Fibroblast of skin of abdomen (primary cell): ENCODE measurements around the gene DOCK4.

Experiments used
- DNase-seq: peaks from one replicate; pipeline ENCODE4 v3.0.0-alpha.2; 2013

Gene DOCK4

DNA sequence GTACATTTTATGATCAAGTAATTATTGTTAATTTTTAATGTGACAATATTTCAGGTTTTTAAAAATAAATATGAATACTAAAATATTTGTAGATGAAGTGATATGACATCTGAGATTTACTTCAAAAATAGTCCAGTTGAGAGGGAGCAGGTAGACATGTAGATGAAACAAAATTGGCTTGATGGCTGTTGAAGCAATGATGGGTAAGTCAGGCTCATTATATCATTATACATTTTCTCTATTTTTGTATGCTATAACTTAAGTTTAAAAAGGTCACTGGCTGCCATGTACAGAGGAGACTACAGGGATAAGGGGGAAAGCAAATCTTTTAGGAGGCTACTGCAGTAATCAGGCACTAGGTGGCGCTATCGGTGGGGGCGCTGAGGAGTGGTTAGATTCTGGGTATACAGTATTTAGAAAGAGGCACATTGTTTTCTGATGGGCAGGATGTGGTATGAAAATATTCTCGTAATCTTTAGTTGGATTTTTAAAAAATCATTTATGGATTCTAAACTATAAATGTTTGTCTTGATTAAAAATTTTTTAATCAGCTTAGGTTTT, 454.1 kb downstream of the DOCK4 start:
- DNase-seq: peak; percentile 50

DNA sequence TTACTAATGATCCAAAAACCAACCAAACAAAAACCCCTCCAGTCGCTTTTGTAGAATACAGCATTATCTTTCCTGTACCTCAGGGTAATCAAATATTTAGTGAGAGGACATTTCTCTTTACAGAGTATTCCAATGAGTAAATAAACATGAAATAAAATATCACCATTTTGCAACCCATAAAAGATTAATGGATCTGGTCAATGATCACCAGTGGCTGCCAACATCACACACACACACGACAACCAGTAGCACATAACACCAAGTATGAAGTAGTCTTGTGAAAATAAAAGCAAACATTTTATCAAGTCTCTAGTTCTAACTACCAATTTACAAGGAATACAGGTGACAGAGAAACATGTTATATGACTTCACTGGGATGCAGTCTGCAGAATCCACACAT, 455.3 kb downstream of the DOCK4 start:
- DNase-seq: no peak

DNA sequence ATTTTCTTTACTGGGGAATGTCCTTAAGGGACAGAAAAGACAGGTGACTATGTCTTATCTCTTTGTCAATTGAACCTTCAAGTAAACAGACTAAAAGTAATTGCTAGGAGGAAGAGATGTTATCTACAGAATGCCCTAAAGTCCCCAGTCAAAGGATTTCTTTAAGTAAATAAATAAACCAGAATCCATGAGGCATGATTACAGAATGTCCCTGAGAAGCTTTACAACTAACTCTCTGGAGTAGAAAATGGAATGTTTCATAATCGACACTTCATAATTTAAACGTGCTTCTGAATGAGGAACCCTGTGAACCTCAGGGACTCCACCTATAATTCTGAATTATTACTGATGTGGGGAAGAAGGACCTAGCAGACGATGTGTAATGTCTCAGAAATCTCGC, 456.0 kb downstream of the DOCK4 start:
- DNase-seq: no peak

DNA sequence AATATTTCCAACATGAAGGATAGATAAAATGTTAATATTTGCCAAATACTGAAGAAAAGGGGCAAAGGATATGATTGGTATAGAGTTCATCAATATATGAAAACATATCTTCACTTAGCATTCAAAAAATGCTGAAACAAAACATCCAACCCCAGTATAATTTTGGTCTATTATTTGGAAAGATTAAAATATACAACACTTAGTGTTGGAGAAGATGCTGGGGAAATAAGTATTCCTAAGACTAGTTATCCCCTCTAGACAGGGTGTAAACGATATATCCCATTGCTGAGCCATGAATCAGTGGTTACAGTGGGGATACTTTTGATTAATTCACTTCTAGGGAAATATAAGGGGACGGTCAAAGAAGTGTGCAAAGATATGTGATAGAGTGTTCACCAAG, 456.6 kb downstream of the DOCK4 start:
- no peak for DNase-seq

DNA sequence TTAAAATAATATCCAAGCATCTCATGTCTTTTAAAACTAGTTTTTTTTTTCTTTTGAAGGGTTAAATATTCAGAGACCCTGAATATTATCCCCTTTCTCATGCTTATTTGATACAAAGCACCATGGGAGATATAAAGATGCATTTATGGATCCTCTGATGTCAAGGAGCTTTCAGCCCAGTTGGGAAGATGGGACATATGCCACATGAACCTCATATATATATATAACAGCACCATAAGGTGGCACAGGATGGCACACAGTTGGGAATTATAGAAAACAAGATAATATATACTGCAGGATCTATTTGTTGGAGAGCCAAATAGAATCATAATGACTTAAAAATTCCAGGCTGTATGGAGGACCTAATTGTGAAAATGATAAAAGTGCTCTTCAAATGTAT, 458.5 kb downstream of the DOCK4 start:
- no peak for DNase-seq

DNA sequence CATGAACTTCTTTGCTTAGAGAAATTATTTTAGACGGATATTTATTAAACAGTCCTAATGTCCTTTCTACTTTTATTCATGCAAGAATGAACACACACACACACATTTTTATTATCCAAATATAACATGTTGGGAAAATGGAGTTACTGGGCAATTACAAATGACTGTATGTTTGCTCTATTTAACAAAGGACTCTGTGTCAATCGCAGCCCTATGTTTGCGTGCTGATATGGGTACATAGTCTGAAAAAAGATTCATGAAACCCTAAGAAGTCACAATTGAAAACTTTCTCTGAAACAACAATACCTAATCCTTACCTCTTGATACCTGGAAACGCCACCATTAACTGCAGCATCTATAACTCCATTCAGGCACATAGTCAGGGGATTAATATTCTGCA, 459.2 kb downstream of the DOCK4 start:
- no peak for DNase-seq

DNA sequence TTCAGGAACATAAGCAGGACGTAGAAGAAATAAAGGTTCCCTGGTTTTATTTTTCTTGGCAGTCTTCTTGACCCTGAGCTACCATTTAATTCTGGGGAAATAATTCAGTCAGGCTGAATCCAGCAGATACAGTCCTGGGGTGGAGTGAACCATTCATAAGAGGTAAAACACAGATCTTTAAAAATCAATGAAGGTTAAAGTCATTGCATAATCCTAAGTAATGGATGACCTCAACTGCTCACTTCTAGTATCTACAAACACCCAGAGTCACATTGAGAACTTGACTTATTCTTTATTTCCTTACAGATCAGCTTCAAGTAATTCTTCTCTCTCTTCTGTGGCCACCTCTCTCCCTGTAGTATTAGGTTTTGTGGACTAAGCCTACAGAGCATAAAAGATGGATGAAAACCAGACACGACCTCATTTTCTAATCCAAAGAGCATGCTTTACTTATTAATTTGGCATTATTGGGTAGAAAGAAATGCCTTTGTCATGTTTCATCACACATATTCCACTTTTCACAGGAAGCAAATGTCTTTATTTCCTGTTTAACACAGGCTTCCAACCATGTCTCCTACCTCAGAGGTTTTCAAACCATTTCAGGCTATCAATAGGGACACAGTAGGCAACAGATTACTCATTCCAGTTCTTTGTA, 461.6 kb downstream of the DOCK4 start:
- DNase-seq: peak; percentile 94

DNA sequence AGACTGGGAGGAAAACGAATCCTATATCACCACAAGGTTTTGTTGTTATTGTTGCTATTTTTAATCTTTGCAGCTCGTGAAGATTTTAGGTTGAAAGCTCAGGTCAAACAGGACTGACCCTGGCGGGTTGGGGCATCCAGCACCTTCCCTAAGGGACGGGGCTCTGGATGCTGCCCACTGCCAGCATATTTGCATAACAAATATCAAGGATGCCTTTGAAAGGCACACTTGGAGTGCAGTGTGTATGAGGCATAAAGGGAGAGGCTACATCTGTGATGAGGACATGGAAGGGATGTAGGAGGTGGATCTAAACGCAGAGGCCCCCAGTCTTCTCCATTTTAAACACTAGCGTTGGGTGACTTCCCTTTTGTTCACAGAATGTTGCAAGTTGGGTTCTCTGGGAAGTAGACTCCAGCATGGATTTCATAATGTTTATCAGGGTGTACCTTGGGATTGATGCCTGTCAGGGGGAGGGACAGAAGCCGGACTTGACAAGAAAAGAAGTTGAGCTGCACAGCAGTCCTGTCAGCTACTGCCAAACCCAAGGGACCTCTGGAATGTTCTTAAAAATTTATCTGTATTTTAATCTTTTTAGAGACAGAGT, 462.9 kb downstream of the DOCK4 start:
- DNase-seq: no peak

DNA sequence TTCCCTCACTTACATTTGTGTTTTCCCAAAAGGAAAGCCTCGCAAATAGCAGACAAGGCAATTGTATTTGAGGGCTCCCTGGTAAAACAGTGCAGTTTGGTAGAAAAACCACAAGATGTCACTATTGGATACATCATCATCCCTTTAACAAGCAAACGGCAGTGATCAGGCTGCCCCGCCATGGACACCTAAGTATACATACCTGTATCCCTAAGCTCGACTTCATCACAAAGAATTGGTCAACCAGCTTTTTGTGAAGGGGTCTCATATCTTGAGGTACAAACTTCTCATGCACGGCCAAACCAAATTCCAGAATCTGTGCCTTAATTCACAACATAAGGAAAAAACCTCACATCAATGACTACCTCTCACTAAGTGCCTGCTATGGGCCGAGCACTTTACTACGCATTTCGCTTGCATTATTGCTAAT, 464.4 kb downstream of the DOCK4 start:
- peak; percentile 64 for DNase-seq

DNA sequence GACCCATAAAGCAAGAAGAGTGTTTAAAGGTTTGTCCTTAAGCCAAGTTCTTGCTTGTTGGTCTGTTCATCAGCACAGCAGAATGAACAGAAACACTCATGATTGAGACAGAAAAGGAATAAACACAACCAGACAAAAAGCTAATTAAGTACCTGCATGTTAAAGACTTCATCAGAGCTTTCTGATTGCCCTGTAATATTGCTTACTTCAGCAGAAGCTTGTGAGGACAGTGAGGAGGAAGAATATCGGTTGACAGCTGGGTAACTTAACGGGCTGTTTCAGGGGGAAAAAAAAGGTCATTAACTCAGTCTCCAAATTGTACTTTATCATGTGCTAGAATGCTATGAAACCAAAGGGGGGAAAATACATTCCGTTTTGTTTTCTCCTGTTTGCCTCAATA, 465.3 kb downstream of the DOCK4 start:
- no peak for DNase-seq

DNA sequence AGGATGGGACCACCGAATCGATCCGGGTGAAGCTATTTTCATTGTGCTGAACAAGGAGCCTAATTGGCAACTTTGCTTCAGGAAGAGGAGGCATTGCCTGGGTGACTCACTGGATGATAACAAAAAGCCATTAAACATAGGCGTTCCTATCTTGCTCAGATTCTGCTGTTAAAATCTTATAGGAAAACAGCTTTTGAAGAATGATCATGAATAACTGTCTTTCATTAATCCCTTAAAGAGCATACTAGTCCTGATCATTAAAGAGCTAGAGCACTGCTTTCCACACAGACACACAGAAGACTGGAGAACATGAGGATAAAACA, 469.7 kb downstream of the DOCK4 start:
- no peak for DNase-seq

DNA sequence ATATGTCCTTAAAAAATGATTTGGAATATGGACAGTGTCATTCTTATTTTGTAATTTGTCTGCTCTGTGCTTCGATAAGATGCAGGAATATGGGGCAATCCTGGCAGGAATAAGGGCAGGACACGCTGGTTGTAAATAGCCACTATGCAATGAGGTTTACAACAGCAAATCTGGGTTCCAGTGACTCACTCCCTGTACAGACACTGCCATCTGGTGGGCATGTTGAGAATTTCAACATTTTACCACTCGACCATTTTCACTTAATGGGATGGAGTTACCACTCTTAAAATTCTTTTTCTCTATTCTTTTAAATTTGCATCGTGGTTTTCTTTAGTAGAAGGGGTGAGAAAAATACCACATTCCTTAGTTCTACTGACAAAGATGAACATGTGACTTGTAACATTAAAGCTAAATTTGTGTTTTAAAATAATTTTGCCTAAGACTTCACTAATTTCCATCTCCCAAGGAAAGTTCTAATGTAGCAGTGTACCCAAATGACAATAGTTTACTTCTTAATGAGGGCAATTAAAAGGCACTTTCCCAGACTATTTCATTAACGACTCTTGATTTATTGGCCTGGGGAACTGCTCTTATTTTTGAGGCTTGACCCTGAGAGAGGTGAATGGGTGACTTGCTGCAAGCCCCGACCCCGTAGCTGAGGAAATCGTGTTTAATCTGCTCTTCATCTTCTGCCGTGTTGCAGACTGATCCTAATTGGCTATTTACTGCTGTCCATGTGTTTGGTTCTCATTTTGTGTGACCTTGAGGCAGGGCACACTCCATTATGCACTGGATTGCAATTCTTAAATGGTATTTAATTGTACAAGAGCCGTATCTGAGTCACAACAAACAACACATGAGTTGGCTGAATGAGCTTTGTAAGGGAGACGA, 470.3 kb downstream of the DOCK4 start:
- peak; percentile 65 for DNase-seq

DNA sequence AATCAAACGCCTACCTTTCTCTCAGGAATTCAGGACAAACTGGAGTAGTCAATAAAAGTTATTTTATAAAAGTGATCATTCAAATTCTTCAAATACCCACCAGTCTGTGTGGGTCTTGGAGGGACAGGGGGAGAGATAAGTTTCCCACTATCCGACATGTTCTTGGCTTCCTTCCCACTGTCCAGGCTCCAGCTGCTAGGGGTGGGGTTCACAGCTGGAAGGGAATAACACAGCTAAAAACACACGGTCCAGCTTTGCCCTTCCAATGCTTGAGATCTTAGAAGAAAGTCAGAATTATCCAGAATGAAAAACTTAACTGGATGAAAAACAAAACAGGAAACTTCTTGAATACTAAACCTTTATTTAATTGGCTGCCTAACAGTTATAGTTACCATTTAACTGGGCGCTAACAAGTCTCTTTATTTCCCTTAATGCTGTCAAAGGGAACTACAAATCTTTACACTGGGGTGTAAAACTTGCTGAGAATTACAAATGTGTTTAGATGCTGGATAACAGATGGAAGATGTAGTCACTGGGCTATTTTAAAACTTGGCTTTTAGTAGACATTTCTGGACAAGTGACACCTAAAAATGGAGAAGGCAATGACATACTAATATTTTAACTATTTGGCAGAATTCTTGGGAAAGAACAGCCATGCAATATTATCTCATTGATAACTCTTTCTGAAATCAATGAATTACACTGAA, 471.1 kb downstream of the DOCK4 start:
- DNase-seq: no peak

DNA sequence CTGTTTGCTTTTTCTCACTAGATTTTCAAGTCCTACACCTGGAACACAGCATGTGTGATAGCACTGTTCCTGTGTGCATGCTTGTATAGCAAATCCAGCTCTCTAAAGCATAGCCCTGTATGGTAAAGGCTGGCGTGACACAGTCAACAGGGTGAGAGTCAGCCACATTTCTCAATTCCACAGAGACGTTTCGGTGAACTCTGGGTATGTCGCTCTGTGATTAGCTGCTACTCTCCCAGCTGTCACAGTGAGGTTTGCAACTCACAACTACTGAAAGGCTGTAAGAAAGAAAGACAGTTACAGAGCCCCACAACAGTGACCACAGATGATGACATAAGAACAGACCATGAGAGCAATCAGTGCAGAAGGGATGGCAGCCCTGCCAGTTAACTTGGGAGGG, 473.3 kb downstream of the DOCK4 start:
- DNase-seq: no peak

DNA sequence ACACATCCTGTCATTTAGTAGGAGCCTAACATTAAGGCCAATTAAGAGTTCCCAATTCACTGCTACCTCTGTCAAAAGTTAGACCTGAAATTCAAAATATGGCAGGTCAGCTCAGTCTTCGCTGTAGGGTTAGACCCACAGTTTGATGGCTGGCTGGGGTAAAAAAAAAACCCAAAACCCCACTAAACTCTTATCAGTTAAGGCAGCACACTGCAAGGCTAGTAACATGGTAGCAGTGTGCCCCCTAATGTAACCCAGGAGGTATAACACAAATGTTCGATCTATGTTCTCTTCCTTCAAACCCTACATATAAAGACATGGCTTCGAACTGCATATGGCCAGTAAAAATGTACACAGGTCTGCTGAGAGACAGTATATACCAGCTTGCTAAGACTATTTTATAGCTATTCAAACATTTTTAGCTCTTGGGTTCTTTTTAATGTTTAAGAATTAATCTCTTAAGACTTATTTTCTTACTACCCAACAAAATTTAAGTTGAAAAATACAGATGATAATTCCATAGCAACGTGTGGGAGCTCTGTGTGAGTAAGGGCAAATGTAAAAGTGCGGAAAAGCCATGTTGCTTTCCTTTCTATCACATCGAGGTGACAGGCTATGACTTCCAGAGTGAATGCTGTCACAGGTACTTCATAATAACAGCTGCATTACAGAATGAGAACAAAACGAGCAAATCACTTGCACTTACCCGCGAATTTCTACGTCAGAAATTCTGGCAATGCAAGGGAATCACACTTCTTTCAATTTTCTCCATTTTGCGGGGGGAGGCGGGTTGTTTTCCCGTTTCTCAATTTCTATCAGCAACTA, 475.5 kb downstream of the DOCK4 start:
- peak; percentile 28 for DNase-seq

DNA sequence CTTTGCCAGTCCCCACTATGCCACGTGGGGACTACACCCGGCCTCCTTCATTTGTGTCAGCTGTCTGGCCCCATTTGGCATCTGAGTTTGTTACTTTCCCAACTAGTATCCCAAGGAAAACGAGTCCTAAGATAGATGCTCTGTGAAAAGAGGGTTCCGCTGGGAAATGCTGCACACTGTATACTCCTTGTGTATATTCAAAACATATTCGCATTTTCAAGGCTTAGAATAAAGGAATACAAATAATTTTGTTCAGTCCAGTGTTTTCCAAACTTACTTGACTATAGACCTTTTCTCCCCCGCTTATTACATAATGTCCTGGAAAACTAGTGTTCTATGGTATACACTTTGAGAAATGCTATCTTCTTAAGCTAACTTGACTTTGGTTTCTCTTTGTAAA, 476.1 kb downstream of the DOCK4 start:
- DNase-seq: no peak

DNA sequence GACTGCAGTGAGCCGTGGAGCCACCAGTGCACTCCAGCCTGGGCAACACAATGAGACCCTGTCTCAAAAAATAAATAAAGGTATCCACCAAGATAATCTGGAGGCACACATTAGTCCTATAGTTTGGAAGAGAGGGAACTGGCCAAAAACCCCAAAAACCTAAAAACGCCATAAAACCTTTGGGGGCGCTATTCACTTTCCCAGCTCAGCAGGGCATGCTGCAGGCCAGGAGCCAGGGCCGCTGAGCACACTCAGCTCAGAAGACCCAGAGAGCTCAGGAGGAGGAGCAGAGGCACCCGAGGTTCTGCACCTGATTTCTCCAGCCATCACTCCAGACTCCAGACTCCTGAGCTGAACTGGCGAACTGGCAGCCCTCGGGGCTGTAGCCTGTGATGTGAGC, 476.7 kb downstream of the DOCK4 start:
- DNase-seq: no peak

DNA sequence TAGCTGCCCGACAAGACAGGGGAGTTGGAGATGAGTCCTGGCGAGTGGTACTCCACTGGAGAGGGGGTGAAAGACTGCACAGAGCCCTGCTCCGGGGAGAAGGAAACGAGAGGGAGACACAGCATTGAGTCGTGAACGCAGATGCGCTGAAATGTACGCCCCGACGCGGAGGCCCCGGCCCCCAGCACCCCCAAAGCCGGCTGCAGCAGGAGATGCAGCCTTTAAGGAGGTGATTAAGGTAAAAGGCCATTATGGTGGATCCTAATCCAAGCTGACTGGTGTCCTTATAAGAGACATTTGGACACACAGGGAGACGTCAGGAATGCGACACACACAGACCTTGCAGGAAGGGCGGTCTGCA, 477.6 kb downstream of the DOCK4 start:
- no peak for DNase-seq

DNA sequence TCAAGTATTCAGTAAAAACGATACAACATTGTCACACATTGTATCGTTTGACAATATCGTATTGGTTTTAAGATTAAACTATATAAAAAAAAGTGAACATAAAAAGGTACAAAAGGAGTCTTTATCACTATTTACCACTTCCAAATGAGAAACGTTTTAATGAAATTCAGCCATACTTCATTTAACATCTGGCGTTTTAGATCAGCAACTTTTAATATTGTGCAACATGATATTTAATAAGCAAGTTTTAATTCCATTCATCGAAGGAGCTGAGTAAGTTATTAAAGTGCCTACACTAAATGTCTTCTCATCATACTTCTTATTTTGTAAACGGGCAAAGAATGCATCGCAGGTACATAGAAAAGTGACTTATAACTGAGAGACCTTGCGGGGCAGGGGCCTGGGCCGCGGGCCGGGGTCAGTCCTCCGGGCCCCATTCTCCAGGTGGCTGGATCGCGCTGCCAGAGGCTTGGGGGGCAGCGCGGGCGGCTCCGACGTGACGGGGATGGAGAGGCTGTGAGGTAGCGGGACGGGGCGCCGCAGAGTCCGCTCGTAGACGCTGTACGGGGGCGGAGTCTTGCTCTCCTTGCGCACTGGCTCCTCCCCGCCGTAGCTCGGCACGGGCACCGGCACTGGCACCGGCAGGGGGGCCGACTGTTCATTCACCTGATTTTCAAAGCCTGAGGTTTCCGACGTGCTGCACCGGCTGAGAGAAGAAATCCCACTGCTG, 478.1 kb downstream of the DOCK4 start:
- no peak for DNase-seq

DNA sequence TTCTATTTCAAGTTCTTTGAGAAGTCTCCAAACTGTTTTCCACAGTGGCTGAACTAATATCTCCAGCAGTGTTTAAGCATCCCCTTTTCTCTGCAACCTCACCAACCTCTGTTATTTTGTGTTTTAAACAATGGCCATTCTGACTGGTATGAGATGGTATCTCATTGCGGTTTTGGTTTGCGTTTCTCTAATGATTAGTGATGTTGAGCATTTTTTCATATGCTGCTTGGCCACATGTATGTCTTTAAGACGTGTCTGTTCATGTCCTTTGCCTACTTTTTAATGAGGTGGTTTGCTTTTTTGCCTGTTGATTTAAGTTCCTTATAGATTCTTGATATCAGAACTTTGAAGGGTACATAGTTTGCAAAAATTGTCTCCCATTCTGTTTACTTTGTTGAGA, 487.3 kb downstream of the DOCK4 start:
- DNase-seq: no peak

DNA sequence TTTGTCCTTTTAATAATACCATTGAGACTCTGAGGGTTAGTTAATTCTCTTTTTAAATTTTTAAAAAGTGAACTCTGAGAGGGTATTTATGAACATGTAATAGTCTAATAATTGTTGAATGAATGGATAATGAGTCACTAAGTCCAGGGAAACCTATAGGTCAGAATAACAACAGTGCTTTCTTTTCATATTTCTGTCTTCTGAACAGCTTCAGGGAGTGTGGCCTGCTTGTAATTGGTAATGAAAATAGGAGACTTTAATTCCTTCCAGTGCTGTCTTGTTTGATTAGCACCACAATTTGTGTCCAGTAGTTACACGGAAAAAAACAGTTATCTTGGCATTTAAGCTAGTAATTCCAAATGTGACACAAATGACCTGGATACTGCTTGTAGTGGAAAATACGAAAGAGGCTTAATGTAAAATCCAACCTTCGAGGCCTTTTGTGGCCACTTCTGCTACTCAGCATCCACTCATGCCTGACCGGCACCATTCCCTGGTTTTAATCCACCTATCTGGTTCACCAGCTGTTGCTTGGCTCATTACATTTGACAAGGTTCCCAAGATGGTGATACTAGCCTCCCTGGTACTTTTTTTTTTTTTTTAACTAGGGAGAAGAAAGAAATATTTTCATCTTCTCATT, 494.7 kb downstream of the DOCK4 start:
- DNase-seq: no peak
